Natural killer cell treated with Interleukin-12 subunit alpha and Interleukin-12 subunit beta and Interleukin-15 and Interleukin-18, amount 100 ng/mL, for 72 hours (primary cell): Measurements from ENCODE around the gene TRMT5. TPM values are rescaled to one million over a fixed set of nuclear protein-coding genes. Genes with fewer than 3 reads are reported as not detected.

Source experiments
- ATAC-seq, 2 donors: fragments of 150-1000 bp; cut with Tn5 transposase in 1 of 2; sonication (Bioruptor Pico), chemical (Tn5 transposase) in 1 of 2; 2 replicates each; pipeline ENCODE4 v1.10.0; 2021
- DNase-seq: peaks from one replicate; pipeline ENCODE4 v3.0.0; 2022; ENCODE audit warnings: low spot score
- H3K27ac Mint-ChIP-seq, 2 donors: 1 replicate in 1 of 2; 2 replicates in 1 of 2; pipeline ENCODE4 v1.8.0; 2022; ENCODE audit warnings: mixed read lengths in 2 of 2, mild to moderate bottlenecking in 1 of 2, moderate library complexity in 1 of 2
- H3K27me3 Mint-ChIP-seq, 2 donors: 1 replicate in 1 of 2; 2 replicates in 1 of 2; pipeline ENCODE4 v1.8.0; 2022; ENCODE audit warnings: mixed read lengths in 2 of 2
- H3K36me3 Mint-ChIP-seq: one replicate; pipeline ENCODE4 v1.8.0; 2022; ENCODE audit warnings: mixed read lengths
- H3K4me1 Mint-ChIP-seq, 2 donors: 1 replicate in 1 of 2; 2 replicates in 1 of 2; pipeline ENCODE4 v1.8.0; 2022; ENCODE audit warnings: low read depth in 2 of 2, mixed read lengths in 2 of 2, mild to moderate bottlenecking in 1 of 2
- H3K4me3 Mint-ChIP-seq: one replicate; pipeline ENCODE4 v1.8.0; 2022; ENCODE audit warnings: mixed read lengths
- H3K9me3 Mint-ChIP-seq: 2 replicates; pipeline ENCODE4 v1.8.0; 2022; ENCODE audit warnings: mixed read lengths
- total RNA-seq, 2 donors: library from RNA; stranded (reverse); gene quantifications; one replicate each; pipeline ENCODE4 v1.2.3, GENCODE V29; 2022

TRMT5 gene
- total RNA-seq, 2 donors from 2014 or later = 6.1 to 15.0 TPM

DNA sequence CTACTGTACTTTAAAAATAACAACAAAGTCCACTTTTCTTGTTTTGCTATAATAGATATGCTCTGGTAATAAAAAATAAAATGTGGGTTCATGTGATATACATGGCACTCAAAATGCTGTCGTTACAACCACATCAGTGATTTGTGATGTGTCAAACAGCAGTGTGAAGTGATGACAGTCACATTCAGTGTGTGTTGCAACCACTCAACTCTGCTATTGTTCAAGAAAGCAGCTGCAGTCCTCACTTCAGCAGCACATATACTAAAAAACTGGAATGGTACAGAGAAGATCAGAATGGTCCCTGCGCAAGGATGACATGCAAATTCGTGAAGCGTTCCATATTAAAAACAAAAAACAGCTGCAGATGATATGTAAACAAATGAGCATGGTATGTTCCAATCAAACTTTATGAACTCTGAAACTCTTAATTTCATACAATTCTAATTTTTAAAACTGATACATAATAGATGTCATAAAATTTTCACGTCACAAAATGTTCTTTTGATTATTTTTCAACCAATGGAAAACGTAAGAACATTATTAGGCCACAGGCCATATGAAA lies 6.7 kb downstream of the TRMT5 start:
- Mint-ChIP-seq H3K9me3 (no peaks in the 10 kb centered on the region), H3K4me1 (peaks cover 0 to 4% of the 10 kb centered on the region in 2 donors), H3K36me3 (no peaks in the 10 kb centered on the region), H3K4me3 (no peak overlapping the region), H3K27ac (no peak overlapping the region), H3K27me3 (no peaks in the 10 kb centered on the region)
- no peak for DNase-seq
- ATAC-seq = no peak

DNA sequence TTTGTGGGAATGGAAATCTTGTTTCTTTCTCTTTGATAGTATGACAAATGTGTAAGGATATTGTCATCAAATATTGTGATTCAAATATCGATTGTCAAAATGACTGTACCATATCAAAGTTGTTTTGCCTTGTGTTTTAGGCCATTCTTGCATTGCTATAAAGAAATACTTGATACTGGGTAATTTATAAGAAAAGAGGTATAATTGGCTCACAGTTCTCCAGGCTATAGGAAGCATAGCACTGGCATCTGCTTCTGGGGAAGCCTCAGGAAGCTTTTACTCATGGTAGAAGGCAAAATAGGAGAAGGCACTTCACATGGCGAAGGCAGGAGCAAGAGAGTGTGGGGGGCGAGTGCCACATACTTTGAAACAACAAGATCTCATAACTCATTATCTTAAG lies 7.8 kb downstream of the TRMT5 start:
- Mint-ChIP-seq H3K4me3 (no peak overlapping the region), H3K9me3 (no peaks in the 10 kb centered on the region), H3K27me3 (no peaks in the 10 kb centered on the region), H3K36me3 (no peaks in the 10 kb centered on the region), H3K4me1 (peaks cover 0 to 4% of the 10 kb centered on the region in 2 donors), H3K27ac (no peak overlapping the region)
- no peak for ATAC-seq
- DNase-seq = no peak

DNA sequence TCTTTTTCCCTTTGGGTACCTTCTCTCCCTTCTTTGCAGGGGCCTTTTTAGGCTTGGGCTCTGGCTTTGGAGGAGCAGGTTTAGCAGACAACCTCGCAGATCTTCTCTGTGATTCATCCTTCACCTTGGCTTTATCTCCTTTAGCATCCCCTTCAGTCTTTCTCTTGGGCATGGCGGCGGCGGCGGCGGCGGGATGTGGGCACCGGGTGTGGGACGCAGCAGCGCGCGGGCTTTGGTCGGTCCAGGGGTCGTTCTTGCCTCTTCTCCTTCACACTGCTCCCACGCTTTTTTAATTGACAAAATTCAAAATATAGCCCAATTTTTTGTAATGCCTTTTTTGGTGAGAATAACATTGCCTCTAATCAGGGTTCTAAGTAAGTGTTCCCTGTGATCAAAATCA lies 8.6 kb downstream of the TRMT5 start:
- Mint-ChIP-seq H3K4me1 (no peaks in the 10 kb centered on the region), H3K9me3 (no peaks in the 10 kb centered on the region), H3K27ac (no peak overlapping the region), H3K36me3 (no peaks in the 10 kb centered on the region), H3K27me3 (no peaks in the 10 kb centered on the region), H3K4me3 (no peak overlapping the region)
- ATAC-seq (no peak), DNase-seq (no peak)

DNA sequence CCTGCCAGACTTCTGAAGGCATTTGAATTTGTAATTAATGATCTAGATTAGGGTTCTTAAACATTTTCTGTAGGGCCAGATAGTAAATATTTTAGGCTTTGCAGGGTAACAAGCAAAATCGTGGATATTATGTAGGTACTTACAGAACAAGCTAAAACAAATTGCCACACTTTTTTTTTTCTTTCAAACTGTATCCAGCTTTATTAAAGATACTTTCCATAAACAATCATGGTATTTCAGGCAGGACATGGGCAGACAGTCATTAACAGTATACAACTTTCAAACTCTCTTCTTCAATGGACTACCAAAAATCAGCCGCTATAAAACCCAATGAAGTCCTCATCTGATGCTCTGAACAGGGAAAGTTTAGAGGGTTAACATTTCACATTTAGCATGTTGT lies 9.6 kb downstream of the TRMT5 start:
- Mint-ChIP-seq H3K36me3 (peaks cover 5% of the 10 kb centered on the region), H3K9me3 (no peaks in the 10 kb centered on the region), H3K4me1 (peaks cover 3 to 4% of the 10 kb centered on the region in 2 donors), H3K27ac (no peak overlapping the region), H3K27me3 (no peaks in the 10 kb centered on the region), H3K4me3 (no peak overlapping the region)
- DNase-seq (no peak), ATAC-seq (no peak)

DNA sequence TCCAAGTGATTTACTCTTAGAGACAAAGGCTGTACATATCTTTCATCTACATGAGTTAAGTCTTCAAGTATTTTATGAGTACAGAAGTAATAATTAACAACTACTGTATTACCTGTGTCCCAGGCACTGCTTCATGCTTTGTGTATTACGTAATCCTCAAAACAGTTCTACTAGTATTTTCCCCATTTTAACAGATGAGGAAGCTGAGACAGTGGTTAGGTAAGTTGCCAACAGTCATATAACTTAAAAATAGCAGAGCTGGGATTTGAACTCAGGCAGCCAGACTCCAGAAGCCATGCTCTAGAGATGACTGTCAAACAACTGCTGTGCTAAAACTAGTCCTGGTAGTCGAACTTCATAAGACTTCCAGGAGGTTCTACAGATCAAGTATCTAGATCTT lies 10.7 kb downstream of the TRMT5 start:
- Mint-ChIP-seq H3K9me3 (no peaks in the 10 kb centered on the region), H3K36me3 (peaks cover 5% of the 10 kb centered on the region), H3K4me1 (peaks cover 3 to 4% of the 10 kb centered on the region in 2 donors), H3K27ac (no peak overlapping the region), H3K27me3 (no peaks in the 10 kb centered on the region), H3K4me3 (no peak overlapping the region)
- no peak for ATAC-seq
- no peak for DNase-seq

DNA sequence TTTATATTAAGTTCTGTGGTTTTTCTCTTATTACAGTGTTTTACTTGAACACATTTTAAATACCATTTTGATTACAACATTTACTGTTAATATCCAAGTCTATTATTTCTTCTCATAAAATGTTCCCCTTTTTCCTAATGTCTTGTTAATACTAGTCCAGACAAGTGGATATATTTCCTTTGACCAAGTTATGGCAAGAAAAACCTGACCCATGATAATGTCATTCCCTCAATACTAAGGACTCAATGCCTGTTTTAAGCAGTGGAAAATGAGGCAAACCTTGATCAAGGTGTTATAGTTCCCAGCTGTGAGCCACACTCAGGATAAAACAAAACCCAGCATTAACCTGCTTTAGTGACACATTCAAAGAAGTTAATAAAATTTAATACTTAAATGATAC lies 12.2 kb downstream of the TRMT5 start:
- DNase-seq (no peak), ATAC-seq (no peak)
- no peaks in the 10 kb centered on the region for H3K27me3 Mint-ChIP-seq
- H3K27ac Mint-ChIP-seq = no peak overlapping the region
- H3K4me3 Mint-ChIP-seq = no peak overlapping the region
- peaks cover 5% of the 10 kb centered on the region for H3K36me3 Mint-ChIP-seq
- H3K9me3 Mint-ChIP-seq = no peaks in the 10 kb centered on the region
- H3K4me1 Mint-ChIP-seq = peaks cover 3 to 4% of the 10 kb centered on the region in 2 donors

DNA sequence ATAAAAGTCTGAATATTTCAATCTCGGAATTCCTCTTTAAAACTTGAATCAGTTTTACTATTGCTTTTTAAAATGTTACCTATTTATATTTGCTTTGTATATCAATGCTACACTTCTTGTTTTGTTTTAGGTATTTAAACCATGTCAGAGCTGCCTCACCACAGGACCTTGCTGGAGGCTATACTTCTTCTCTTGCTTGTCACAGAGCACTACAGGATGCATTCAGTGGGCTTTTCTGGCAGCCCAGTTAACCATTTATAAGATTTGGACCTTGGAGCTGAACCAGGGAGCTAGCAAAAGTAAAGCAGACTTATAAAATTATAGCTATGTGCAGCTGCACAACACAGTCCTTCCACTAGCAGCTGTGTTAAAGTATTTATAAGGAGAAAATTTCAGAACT lies 12.8 kb downstream of the TRMT5 start:
- DNase-seq (no peak), ATAC-seq (no peak)

DNA sequence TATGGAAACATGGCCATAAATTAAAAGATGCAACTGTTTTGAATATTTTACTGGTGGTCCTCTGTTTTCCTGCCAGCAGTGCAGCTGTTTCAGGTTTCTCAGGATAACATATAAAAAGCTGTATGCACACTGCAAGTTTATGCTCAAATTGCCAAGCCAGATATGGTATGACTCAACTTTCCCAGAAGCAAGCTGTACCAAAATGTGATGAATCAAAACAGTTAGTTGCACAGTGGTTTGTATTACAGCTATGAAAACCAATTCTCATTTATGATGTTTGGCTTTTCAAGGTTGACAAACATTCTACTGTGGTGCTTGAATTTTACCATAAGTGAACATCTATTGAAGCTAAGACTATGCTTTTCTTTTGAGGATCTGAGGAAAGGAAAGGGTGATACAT lies 15.5 kb downstream of the TRMT5 start:
- H3K27ac Mint-ChIP-seq = no peak overlapping the region
- peaks cover 17% of the 10 kb centered on the region for H3K36me3 Mint-ChIP-seq
- no peak for DNase-seq
- H3K4me1 Mint-ChIP-seq = peaks cover 3 to 4% of the 10 kb centered on the region in 2 donors
- no peak overlapping the region for H3K4me3 Mint-ChIP-seq
- ATAC-seq = peak; percentile 45 to 66
- H3K27me3 Mint-ChIP-seq = no peaks in the 10 kb centered on the region
- no peaks in the 10 kb centered on the region for H3K9me3 Mint-ChIP-seq

More for the DNA sequence above, 12.8 kb downstream of the TRMT5 start:
- peaks cover 5% of the 10 kb centered on the region for H3K36me3 Mint-ChIP-seq
- H3K27me3 Mint-ChIP-seq = no peaks in the 10 kb centered on the region
- H3K4me3 Mint-ChIP-seq = no peak overlapping the region
- H3K27ac Mint-ChIP-seq = no peak overlapping the region
- H3K4me1 Mint-ChIP-seq = peaks cover 3 to 4% of the 10 kb centered on the region in 2 donors
- H3K9me3 Mint-ChIP-seq = no peaks in the 10 kb centered on the region

DNA sequence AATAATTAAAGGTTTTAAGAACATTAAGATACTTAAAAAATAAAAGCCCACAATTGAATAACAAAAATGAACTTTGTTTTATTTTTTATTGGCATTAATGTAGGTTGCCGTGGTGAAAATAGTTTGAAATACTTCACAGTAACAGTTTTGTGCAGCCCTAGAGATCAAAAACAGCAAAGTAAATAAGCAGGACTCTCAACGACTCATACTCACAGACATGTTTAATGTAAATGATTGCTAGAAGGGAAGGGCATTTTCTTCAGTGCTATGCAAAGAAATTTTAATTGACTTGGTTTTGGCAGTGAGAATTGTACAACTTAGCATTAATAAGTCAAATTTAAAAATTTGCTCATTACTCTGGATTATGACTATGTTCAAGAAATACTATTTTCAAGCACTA lies 16.0 kb downstream of the TRMT5 start:
- Mint-ChIP-seq H3K4me1 (peaks cover 3 to 4% of the 10 kb centered on the region in 2 donors), H3K27me3 (no peaks in the 10 kb centered on the region), H3K9me3 (no peaks in the 10 kb centered on the region), H3K36me3 (peaks cover 22% of the 10 kb centered on the region), H3K27ac (no peak overlapping the region), H3K4me3 (no peak overlapping the region)
- ATAC-seq (no peak), DNase-seq (no peak)

DNA sequence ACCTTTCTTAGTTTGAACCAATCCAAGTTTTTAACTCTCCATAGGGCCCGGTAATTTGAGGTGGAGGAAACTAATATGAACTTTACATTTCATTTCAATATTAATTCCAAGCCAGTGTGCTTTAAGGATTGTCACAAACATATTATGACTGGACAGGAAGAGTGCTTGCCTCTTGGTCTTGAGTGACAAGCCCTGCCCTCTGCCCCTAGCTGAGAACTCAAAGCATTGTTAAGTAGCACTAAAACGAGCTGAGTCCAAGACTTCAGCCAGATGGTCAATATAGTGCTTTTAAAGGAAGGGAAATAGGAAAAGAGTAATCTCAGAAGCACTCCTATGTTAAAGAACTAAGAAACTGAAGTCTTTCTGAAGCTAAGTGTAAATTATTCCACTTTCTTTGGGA lies 17.1 kb downstream of the TRMT5 start:
- Mint-ChIP-seq H3K9me3 (peaks cover 4% of the 10 kb centered on the region), H3K36me3 (peaks cover 29% of the 10 kb centered on the region), H3K4me1 (peaks cover 3 to 4% of the 10 kb centered on the region in 2 donors), H3K27ac (no peak overlapping the region), H3K27me3 (no peaks in the 10 kb centered on the region), H3K4me3 (no peak overlapping the region)
- no peak for ATAC-seq
- no peak for DNase-seq

DNA sequence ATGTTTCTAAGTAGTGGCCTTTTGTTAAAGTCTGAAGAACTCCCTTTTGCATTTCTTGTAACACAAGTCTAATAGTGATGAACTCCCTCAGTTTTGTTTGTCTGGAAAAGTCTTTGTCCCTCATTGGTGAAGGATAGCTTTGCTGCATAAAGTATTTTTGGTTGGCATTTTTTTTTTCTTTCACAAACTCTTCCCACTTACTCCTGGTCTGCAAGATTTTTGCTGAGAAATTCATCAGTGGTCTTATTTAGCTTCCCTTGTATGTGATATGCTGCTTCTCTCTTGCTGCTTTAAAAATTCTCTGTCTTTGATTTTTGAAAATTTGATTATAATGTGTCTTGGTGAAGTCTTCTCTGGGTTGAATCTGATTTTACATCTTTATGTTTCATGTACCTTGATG lies 22.7 kb downstream of the TRMT5 start:
- DNase-seq (no peak), ATAC-seq (no peak)
- Mint-ChIP-seq H3K27me3 (no peaks in the 10 kb centered on the region), H3K4me3 (no peak overlapping the region), H3K27ac (no peak overlapping the region), H3K36me3 (peaks cover 59% of the 10 kb centered on the region), H3K4me1 (peaks cover 11 to 16% of the 10 kb centered on the region in 2 donors), H3K9me3 (peaks cover 17% of the 10 kb centered on the region)

DNA sequence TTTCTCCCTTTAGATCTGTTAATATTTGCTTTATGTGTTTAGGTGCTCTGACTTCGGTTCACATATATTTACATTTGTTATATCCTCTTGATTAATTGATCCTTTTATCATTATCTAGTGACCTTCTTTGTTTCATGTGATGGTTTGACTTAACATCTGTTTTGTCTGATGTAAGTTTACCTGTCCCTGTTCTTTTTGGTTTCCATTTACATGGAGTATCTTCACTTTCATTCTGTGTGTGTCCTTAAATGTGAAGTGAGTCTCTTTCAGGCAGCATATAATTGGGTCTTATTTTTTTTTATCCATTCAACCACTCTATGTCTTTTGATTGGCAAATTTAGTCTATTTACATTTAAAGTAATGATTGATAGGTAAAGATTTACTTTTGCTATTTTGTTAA lies 24.2 kb downstream of the TRMT5 start:
- peaks cover 11 to 16% of the 10 kb centered on the region in 2 donors for H3K4me1 Mint-ChIP-seq
- no peaks in the 10 kb centered on the region for H3K27me3 Mint-ChIP-seq
- H3K4me3 Mint-ChIP-seq = peak overlapping the region; percentile 68
- ATAC-seq (no peak), DNase-seq (no peak)
- H3K9me3 Mint-ChIP-seq = peaks cover 17% of the 10 kb centered on the region
- H3K36me3 Mint-ChIP-seq = peaks cover 59% of the 10 kb centered on the region
- peak overlapping the region; percentile 54 to 65 for H3K27ac Mint-ChIP-seq

DNA sequence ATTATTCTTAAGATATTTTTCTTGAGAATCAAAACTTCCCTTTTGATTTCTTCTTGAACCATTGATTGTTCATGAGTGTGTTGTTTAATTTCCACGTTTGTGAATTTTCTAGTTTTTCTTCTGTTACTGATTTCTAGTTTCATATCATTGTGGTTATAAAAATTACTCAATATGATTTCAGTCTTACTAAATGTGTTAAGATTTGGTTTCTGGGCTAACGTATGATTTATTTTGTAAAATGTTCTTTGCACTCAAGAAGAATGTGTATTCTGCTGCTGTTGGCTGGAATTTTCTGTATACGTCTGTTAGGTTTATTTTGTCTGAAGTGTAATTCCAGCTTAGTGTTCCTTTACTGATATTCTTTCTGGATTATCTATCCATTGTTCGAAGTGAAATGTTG lies 24.7 kb downstream of the TRMT5 start:
- DNase-seq (no peak), ATAC-seq (peak in 1 of 2 donors; percentile 59)
- peaks cover 11 to 16% of the 10 kb centered on the region in 2 donors for H3K4me1 Mint-ChIP-seq
- H3K27ac Mint-ChIP-seq = peak overlapping the region; percentile 54 to 65
- H3K9me3 Mint-ChIP-seq = peaks cover 17% of the 10 kb centered on the region
- H3K36me3 Mint-ChIP-seq = peaks cover 55% of the 10 kb centered on the region
- no peaks in the 10 kb centered on the region for H3K27me3 Mint-ChIP-seq
- peak overlapping the region; percentile 68 for H3K4me3 Mint-ChIP-seq

DNA sequence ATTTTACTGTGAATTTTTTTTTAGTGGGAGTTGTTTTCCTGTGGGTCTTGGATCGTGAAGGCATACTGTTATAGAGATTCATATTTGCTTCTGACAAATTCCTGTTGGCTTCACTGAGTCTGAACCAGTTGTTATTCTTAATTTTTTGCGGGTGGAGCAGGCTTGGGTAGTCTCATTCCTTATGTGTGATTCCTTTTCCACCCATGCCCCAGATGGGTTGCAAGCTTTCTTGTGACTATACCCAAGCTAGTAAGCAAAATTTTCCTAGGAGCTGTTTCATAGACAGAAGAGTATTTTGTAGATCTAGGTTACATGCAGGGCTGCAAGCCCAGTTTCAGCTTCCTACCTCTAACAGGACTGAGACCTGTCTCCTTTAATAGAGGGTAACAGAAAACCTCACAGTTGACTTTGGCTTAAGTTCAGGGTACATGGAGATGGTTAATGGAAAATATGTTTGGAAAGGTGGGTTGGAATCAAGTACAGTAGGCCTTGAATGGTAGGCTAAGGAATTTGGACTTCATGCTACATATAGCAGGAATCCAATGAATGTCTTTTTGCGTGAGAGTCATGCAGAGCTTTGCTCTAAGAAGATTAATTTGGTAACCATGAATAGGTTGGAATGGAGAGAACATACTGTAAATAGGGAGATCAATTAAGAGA lies 29.0 kb downstream of the TRMT5 start:
- H3K9me3 Mint-ChIP-seq = peaks cover 6% of the 10 kb centered on the region
- ATAC-seq (no peak), DNase-seq (no peak)
- H3K36me3 Mint-ChIP-seq = peaks cover 22% of the 10 kb centered on the region
- peaks cover 9 to 13% of the 10 kb centered on the region in 2 donors for H3K4me1 Mint-ChIP-seq
- H3K27ac Mint-ChIP-seq = no peak overlapping the region
- no peaks in the 10 kb centered on the region for H3K27me3 Mint-ChIP-seq
- H3K4me3 Mint-ChIP-seq = no peak overlapping the region

DNA sequence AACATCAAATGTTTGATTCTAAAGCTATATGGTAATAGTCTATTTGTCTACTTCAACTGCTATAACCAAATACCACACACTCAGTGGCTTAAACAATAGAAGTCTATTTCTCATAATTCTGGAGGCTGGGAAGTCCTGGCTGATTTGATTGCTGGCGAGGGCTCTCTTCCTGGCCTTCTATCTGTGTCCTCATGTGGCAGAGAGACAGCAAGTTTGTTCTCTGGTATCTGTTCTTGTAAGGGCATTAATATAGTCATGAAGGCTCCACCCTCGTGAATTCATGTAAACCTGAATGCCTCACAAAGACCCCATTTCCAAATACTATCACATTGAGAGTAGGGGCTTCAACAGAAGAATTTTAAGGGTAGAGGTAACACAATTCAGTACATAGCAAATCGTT lies 34.1 kb downstream of the TRMT5 start:
- H3K36me3 Mint-ChIP-seq = peaks cover 12% of the 10 kb centered on the region
- peak overlapping the region; percentile 65 for H3K4me3 Mint-ChIP-seq

More for the DNA sequence above, 34.1 kb downstream of the TRMT5 start:
- no peak for ATAC-seq
- DNase-seq = no peak
- Mint-ChIP-seq H3K27me3 (no peaks in the 10 kb centered on the region), H3K4me1 (peaks cover 10 to 16% of the 10 kb centered on the region in 2 donors), H3K27ac (peak overlapping the region; percentile 5 to 40), H3K9me3 (no peaks in the 10 kb centered on the region)
